ENCODE measurements around the gene PRKAR1B. TPM values are rescaled to one million over a fixed set of nuclear protein-coding genes. Genes with fewer than 3 reads are reported as not detected.

PRKAR1B gene
- total RNA-seq, 2 donors from 2014 or later: 33.5 to 43.2 TPM

GRCh38 chr7:516216-516605 lies 210.9 kb downstream of the PRKAR1B start:
- Mint-ChIP-seq H3K9me3 (no peaks in the 10 kb centered on the region), H3K27ac (no peak overlapping the region), H3K36me3 (ENCODE audit: low read depth) (no peaks in the 10 kb centered on the region), H3K27me3 (ENCODE audit: insufficient read depth) (peaks cover 14% of the 10 kb centered on the region), H3K4me1 (peaks cover 11% of the 10 kb centered on the region), H3K4me3 (peak overlapping the region; percentile 80)
- Histone ChIP-seq H3K4me3 (ENCODE audit: low read length) (no peak overlapping the region), H3K9me3 (ENCODE audit: control insufficient read depth, low read length) (no peaks in the 10 kb centered on the region), H3K36me3 (ENCODE audit: control insufficient read depth, insufficient read depth, low read length) (no peaks in the 10 kb centered on the region), H3K27me3 (ENCODE audit: control insufficient read depth, insufficient read depth, low read length, poor library complexity, severe bottlenecking) (peaks cover 67% of the 10 kb centered on the region), H3K27ac (ENCODE audit: low read depth, low read length) (no peak overlapping the region), H3K4me1 (ENCODE audit: control insufficient read depth, insufficient read depth, low read length) (peaks cover 1% of the 10 kb centered on the region), H3K9ac (ENCODE audit: extremely low read depth, low read length, poor library complexity, severe bottlenecking) (no peak overlapping the region)
- no peak for DNase-seq
- TF ChIP-seq, protein P1, sequence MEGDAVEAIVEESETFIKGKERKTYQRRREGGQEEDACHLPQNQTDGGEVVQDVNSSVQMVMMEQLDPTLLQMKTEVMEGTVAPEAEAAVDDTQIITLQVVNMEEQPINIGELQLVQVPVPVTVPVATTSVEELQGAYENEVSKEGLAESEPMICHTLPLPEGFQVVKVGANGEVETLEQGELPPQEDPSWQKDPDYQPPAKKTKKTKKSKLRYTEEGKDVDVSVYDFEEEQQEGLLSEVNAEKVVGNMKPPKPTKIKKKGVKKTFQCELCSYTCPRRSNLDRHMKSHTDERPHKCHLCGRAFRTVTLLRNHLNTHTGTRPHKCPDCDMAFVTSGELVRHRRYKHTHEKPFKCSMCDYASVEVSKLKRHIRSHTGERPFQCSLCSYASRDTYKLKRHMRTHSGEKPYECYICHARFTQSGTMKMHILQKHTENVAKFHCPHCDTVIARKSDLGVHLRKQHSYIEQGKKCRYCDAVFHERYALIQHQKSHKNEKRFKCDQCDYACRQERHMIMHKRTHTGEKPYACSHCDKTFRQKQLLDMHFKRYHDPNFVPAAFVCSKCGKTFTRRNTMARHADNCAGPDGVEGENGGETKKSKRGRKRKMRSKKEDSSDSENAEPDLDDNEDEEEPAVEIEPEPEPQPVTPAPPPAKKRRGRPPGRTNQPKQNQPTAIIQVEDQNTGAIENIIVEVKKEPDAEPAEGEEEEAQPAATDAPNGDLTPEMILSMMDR (conservative IDR thresholded peaks at IDR 0.05): no peak
- WGBS, 2 experiments (ENCODE audit: insufficient coverage in 1 of 2, insufficient read length in 1 of 2): 17 to 19% methylated on average over 11 to 13 of the region's 13 CpGs

DNA sequence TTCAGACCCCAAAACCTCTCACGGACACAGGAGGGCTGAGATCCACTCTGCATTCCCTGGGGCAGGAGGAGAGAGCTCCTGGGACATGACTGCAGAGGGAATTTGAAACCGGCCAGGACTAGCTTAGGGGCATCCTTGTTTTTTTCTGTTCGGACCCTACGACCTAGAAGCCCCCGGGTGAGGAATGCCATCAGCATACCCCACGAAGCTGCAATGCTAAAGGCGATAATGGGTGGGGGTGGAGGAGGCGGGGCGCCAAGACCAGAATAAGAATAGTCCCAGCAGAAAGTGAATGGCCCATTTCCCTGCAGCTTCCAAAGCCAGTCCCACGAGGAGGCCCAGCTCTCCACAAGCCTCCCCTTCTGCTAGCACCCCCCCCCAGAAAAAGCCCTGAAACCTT lies 211.5 kb downstream of the PRKAR1B start:
- 20% methylated on average over 5 to 10 of the region's 10 CpGs for WGBS, 2 experiments (ENCODE audit: insufficient coverage in 1 of 2, insufficient read length in 1 of 2)
- Mint-ChIP-seq H3K9me3 (no peaks in the 10 kb centered on the region), H3K4me3 (peak overlapping the region; percentile 80), H3K4me1 (peaks cover 11% of the 10 kb centered on the region), H3K27ac (peak overlapping the region; percentile 30), H3K27me3 (ENCODE audit: insufficient read depth) (peaks cover 8% of the 10 kb centered on the region), H3K36me3 (ENCODE audit: low read depth) (no peaks in the 10 kb centered on the region)
- peaks cover 61% of the 10 kb centered on the region for H3K27me3 ChIP-seq (ENCODE audit: control insufficient read depth, insufficient read depth, low read length, poor library complexity, severe bottlenecking)
- H3K4me3 ChIP-seq (ENCODE audit: low read length): no peak overlapping the region
- no peak overlapping the region for H3K27ac ChIP-seq (ENCODE audit: low read depth, low read length)
- no peaks in the 10 kb centered on the region for H3K4me1 ChIP-seq (ENCODE audit: control insufficient read depth, insufficient read depth, low read length)
- H3K9me3 ChIP-seq (ENCODE audit: control insufficient read depth, low read length): no peaks in the 10 kb centered on the region
- no peaks in the 10 kb centered on the region for H3K36me3 ChIP-seq (ENCODE audit: control insufficient read depth, insufficient read depth, low read length)
- H3K9ac ChIP-seq (ENCODE audit: extremely low read depth, low read length, poor library complexity, severe bottlenecking): no peak overlapping the region
- DNase-seq: peak; percentile 91
- TF ChIP-seq, protein P1 (conservative IDR thresholded peaks at IDR 0.05): no peak

- no peaks in the 10 kb centered on the region for H3K9me3 ChIP-seq (ENCODE audit: control insufficient read depth, low read length)
- no peaks in the 10 kb centered on the region for H3K4me1 ChIP-seq (ENCODE audit: control insufficient read depth, insufficient read depth, low read length)
- peaks cover 54% of the 10 kb centered on the region for H3K27me3 ChIP-seq (ENCODE audit: control insufficient read depth, insufficient read depth, low read length, poor library complexity, severe bottlenecking)
- DNase-seq: peak; percentile 85
- Mint-ChIP-seq H3K27me3 (ENCODE audit: insufficient read depth) (peaks cover 4% of the 10 kb centered on the region), H3K36me3 (ENCODE audit: low read depth) (no peaks in the 10 kb centered on the region), H3K4me3 (peak overlapping the region; percentile 80), H3K9me3 (no peaks in the 10 kb centered on the region), H3K4me1 (peaks cover 11% of the 10 kb centered on the region), H3K27ac (peak overlapping the region; percentile 30)
- H3K9ac ChIP-seq (ENCODE audit: extremely low read depth, low read length, poor library complexity, severe bottlenecking): no peak overlapping the region
- no peak overlapping the region for H3K4me3 ChIP-seq (ENCODE audit: low read length)
- no peaks in the 10 kb centered on the region for H3K36me3 ChIP-seq (ENCODE audit: control insufficient read depth, insufficient read depth, low read length)
- no peak overlapping the region for H3K27ac ChIP-seq (ENCODE audit: low read depth, low read length)
- TF ChIP-seq, protein P1 (conservative IDR thresholded peaks at IDR 0.05): no peak
- WGBS, 2 experiments (ENCODE audit: insufficient coverage in 1 of 2, insufficient read length in 1 of 2): 47 to 58% methylated on average over 10 to 25 of the region's 25 CpGs
These were observed 212.2 kb downstream of the PRKAR1B start for GRCh38 chr7:514651-515598.

Measured in endodermal cell (in vitro differentiated cells).